Lower leg skin (tissue), 4 donors: Measurements from ENCODE around the gene TSPO2. TPM values are rescaled to one million over a fixed set of nuclear protein-coding genes. Genes with fewer than 3 reads are reported as not detected.

Source experiments
- DNase-seq, 2 donors: peaks; one replicate each; pipeline ENCODE4 v3.0.0-alpha.2; 2019; ENCODE audit warnings: low spot score in 2 of 2
- H3K4me3 ChIP-seq: fragments of 200-600 bp; sonication (generic); 2 replicates; pipeline ENCODE4 v1.5.1; 2017; ENCODE audit warnings: mild to moderate bottlenecking, low read depth; ENCODE audit not compliant: poor library complexity, severe bottlenecking
- CTCF ChIP-seq, 3 donors: fragments of 450-650 bp; IDR thresholded peaks; one replicate each; pipeline ENCODE4 v1.5.1; 2016; ENCODE audit warnings: antibody characterized with exemption in 3 of 3, mild to moderate bottlenecking in 3 of 3, moderate library complexity in 2 of 3
- POLR2A ChIP-seq, 2 donors: fragments of 450-650 bp; IDR thresholded peaks; one replicate each; pipeline ENCODE4 v1.6.1; 2016 to 2017; ENCODE audit warnings: antibody characterized with exemption in 2 of 2, mild to moderate bottlenecking in 1 of 2, moderate library complexity in 1 of 2
- WGBS, 2 donors: methylation state at CpG; one replicate each; pipeline ENCODE4 v1.1.5; 2018; 5-methylcytosine and 5-hydroxymethylcytosine counted together
- intact Hi-C: fragments of 100-400 bp; cut with DNase I; formaldehyde crosslinking; loops from one replicate; pipeline ENCODE4 v1.15.0; 2023; ENCODE audit warnings: low total_unique reads
- total RNA-seq, 4 donors: library from RNA; depleted of rRNA; stranded (reverse); fragments of >200 nt; gene quantifications; one replicate each; pipeline ENCODE4 v1.1.0, GENCODE V29; 2016

Gene TSPO2
- total RNA-seq, 4 donors from 2014 or later = not detected

- TF ChIP-seq POLR2A (IDR thresholded peaks at IDR 0.05) = no peak
- no peak for TF ChIP-seq CTCF (IDR thresholded peaks at IDR 0.05)
- H3K4me3 ChIP-seq = no peak overlapping the region
- intact Hi-C loops = no loop called here
- 59% methylated on average over 3 of the region's 3 CpGs for WGBS, 2 donors
- DNase-seq = no peak
These were observed 12.9 kb downstream of the TSPO2 start for GRCh38 chr6:41055149-41055548.

DNA sequence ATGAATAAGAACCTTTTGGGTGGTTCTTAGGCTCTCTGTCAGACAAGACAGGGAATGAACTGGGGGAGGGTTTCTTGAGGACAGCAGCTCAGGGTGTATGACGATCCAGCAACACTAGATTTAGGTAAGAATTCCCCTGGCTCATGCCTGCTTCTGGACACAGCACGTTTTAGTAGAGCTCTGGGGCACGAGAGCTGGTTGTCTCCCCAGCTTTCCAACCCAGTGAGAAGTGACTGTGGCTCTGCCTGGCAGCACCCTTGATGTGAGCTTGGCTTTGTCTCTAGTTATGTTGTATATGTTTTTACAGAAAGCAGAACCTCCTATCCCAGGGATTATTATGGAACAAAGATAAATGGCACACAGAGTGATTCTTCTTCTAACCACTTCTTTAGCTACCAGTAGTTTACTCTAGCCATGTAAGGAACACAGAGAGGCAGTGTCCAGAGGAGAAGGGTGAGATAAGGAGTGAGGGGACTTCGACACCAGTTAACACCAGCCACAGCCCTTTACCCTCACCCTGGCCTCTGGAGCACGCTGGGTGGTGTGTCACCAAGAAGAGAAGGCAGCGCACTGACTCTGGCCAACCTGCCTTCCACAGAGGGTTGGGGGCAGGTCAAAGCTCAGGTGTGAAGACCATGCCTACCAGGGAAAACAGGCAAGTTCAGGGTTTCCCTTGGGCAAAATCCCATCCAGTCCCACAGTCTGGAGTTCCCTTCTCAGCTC is 14.7 kb downstream of the TSPO2 start:
- H3K4me3 ChIP-seq = no peak overlapping the region
- 82 to 86% methylated on average over 6 of the region's 6 CpGs for WGBS, 2 donors
- no peak for TF ChIP-seq POLR2A (IDR thresholded peaks at IDR 0.05)
- TF ChIP-seq CTCF (IDR thresholded peaks at IDR 0.05) = no peak
- no peak for DNase-seq
- intact Hi-C loops = no loop called here

GRCh38 chr6:41058783-41059181 is 16.5 kb downstream of the TSPO2 start:
- 73 to 78% methylated on average over 2 of the region's 2 CpGs for WGBS, 2 donors
- H3K4me3 ChIP-seq = no peak overlapping the region
- TF ChIP-seq CTCF (IDR thresholded peaks at IDR 0.05) = no peak
- DNase-seq = no peak
- intact Hi-C loops = no loop called here

GRCh38 chr6:41059556-41059955 is 17.3 kb downstream of the TSPO2 start:
- no peak overlapping the region for H3K4me3 ChIP-seq
- 21 to 42% methylated on average over 1 of the region's 1 CpG for whole genome bisulfite sequencing, 2 donors
- intact Hi-C loops = no loop called here
- DNase-seq = no peak
- TF ChIP-seq CTCF (IDR thresholded peaks at IDR 0.05) (no peak), POLR2A (IDR thresholded peaks at IDR 0.05) (no peak)

DNA sequence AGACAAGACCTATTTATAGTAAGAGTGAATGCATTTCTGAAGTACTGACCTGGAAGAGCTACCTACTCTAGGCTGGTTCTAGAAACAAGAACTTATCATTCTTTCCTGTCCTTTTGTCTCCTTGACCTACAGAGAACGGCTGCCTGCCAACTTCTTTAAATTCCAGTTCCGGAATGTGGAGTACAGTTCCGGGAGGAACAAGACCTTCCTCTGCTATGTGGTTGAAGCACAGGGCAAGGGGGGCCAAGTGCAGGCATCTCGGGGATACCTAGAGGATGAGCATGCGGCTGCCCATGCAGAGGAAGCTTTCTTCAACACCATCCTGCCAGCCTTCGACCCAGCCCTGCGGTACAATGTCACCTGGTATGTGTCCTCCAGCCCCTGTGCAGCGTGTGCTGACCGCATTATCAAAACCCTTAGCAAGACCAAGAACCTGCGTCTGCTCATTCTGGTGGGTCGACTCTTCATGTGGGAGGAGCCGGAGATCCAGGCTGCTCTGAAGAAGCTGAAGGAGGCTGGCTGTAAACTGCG is 19.0 kb downstream of the TSPO2 start:
- DNase-seq = no peak
- no peak for TF ChIP-seq POLR2A (IDR thresholded peaks at IDR 0.05)
- no peak for TF ChIP-seq CTCF (IDR thresholded peaks at IDR 0.05)
- intact Hi-C loops = loop anchor here (10.0 kb wide), 1 partner anchor 56 kb away; no protein-coding TSS in a partner anchor
- H3K4me3 ChIP-seq = no peak overlapping the region
- WGBS, 2 donors = 79 to 88% methylated on average over 13 of the region's 13 CpGs
